PC-3 (cell line): ENCODE data around the gene SNX7. TPM values are rescaled to one million over a fixed set of nuclear protein-coding genes. Genes with fewer than 3 reads are reported as not detected.

ENCODE experiments used
- ATAC-seq: fragments of 200-7000 bp; cut with Tn5 transposase; 2 replicates; pipeline ENCODE4 v1.9.1; 2020; ENCODE audit warnings: mild to moderate bottlenecking, moderate library complexity
- BruUV-seq: library from RNA; stranded (reverse); fragments of 400-500 nt; replicated peaks from 2 replicates; lab custom pipeline; 2021; lab: Mats Ljungman, UMichigan
- CTCF ChIA-PET: fragments of 300-600 bp; sonication (Branson Sonifier 250); formaldehyde crosslinking; loops from one replicate; lab custom pipeline; 2022; ENCODE audit warnings: antibody characterized with exemption; lab: Charles Lee
- POLR2A ChIA-PET: fragments of 300-600 bp; sonication (Branson Sonifier 250); formaldehyde crosslinking; loops from one replicate; lab custom pipeline; 2022; ENCODE audit warnings: antibody characterized with exemption; ENCODE audit not compliant: unreplicated experiment; lab: Charles Lee
- DNase-seq: peaks from one replicate; pipeline ENCODE4 v3.0.0-alpha.2; 2015
- H2AFZ ChIP-seq: fragments of 300-600 bp; sonication (generic); 2 replicates; pipeline ENCODE4 v1.6.0; 2016; ENCODE audit warnings: antibody characterized with exemption, low read length
- H3F3A ChIP-seq: fragments of 300-600 bp; sonication (generic); one replicate; pipeline ENCODE4 v1.6.0; 2017; ENCODE audit warnings: antibody characterized with exemption, low read length, control low read depth, mild to moderate bottlenecking; ENCODE audit not compliant: unreplicated experiment
- H3K27ac ChIP-seq: fragments of 300-600 bp; sonication (generic); 2 replicates; pipeline ENCODE4 v1.5.1; 2016; ENCODE audit warnings: mild to moderate bottlenecking, low read length
- H3K27me3 ChIP-seq: fragments of 300-600 bp; sonication (generic); 2 replicates; pipeline ENCODE4 v1.6.1; 2016; ENCODE audit warnings: low read length, mixed read lengths
- H3K36me3 ChIP-seq: fragments of 300-600 bp; sonication (generic); 2 replicates; pipeline ENCODE4 v1.6.1; 2016; ENCODE audit warnings: low read depth, mixed run types, low read length, mixed read lengths
- H3K4me1 ChIP-seq: fragments of 300-600 bp; sonication (generic); 2 replicates; pipeline ENCODE4 v1.5.1; 2016; ENCODE audit warnings: low read length; ENCODE audit not compliant: insufficient read depth
- H3K4me2 ChIP-seq: fragments of 300-600 bp; sonication (generic); 2 replicates; pipeline ENCODE4 v1.6.0; 2016; ENCODE audit warnings: low read length
- H3K4me3 ChIP-seq: fragments of 300-600 bp; sonication (generic); 2 replicates; pipeline ENCODE4 v1.5.1; 2016; ENCODE audit warnings: mild to moderate bottlenecking, low read length, mixed read lengths
- H3K79me2 ChIP-seq: fragments of 300-600 bp; sonication (generic); 2 replicates; pipeline ENCODE4 v1.6.1; 2017; ENCODE audit warnings: low read length, mixed read lengths
- H3K9ac ChIP-seq: fragments of 300-600 bp; sonication (generic); 2 replicates; pipeline ENCODE4 v1.6.0; 2016; ENCODE audit warnings: mild to moderate bottlenecking, low read length
- H3K9me2 ChIP-seq: fragments of 300-600 bp; sonication (generic); replicated peaks from 2 replicates; pipeline ENCODE4 v1.6.1; 2016; ENCODE audit warnings: mixed run types, low read length, mixed read lengths
- H3K9me3 ChIP-seq: fragments of 300-600 bp; sonication (generic); 2 replicates; pipeline ENCODE4 v1.6.1; 2016; ENCODE audit warnings: low read length, mixed read lengths
- H4K20me1 ChIP-seq: fragments of 300-600 bp; sonication (generic); 2 replicates; pipeline ENCODE4 v1.6.1; 2016; ENCODE audit warnings: low read length, mixed read lengths
- EZH2 ChIP-seq: fragments of 300-600 bp; sonication (generic); IDR thresholded peaks from one replicate; pipeline ENCODE4 v1.6.1; 2017; ENCODE audit warnings: antibody characterized with exemption, mild to moderate bottlenecking, low read length; ENCODE audit not compliant: unreplicated experiment
- EZH2phosphoT487 ChIP-seq: fragments of 300-600 bp; sonication (generic); IDR thresholded peaks from 2 replicates; pipeline ENCODE4 v1.6.1; 2018; ENCODE audit warnings: mild to moderate bottlenecking, antibody characterized with exemption, low read length, borderline replicate concordance
- intact Hi-C: fragments of 100-400 bp; cut with micrococcal nuclease; formaldehyde crosslinking; loops from 2 replicates; pipeline ENCODE4 v1.9.0; 2023
- total RNA-seq: library from RNA; depleted of rRNA; stranded (reverse); fragments of >200 nt; gene quantifications from 2 replicates; pipeline ENCODE4 v1.2.3, GENCODE V29; 2014
- TF ChIP-seq, protein P1 (sequence below): fragments of 300-600 bp; sonication (generic); conservative IDR thresholded peaks from 2 replicates; pipeline ENCODE4 v1.5.1; 2017; ENCODE audit warnings: antibody characterized with exemption, low read depth, mild to moderate bottlenecking, low read length

The SNX7 gene
- total RNA-seq, 1 experiment from 2014 or later = 43.3 TPM

DNA sequence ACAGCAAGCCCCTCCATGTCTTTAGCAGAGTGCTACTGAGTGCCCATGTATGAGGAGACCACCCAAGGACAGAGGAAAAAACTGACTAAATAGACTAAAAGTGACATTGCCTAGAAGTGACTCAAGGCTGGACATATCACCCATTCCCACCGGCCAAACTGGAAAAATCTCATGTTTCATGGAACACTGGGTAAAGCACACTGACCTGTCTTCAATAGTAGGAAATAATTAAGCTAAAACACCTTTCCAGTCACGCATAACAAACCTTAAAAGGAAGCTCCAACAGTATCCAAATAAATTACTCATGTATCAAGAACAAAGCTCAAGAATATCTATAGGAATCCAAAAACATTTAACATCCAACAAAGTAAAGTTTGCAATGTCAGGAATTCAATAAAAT is 120.4 kb downstream of the SNX7 start:
- Histone ChIP-seq H3K4me1 (no peaks in the 10 kb centered on the region), H3F3A (no peaks in the 10 kb centered on the region), H3K4me3 (no peak overlapping the region), H3K79me2 (no peaks in the 10 kb centered on the region), H2AFZ (no peak overlapping the region), H3K4me2 (no peak overlapping the region), H4K20me1 (no peaks in the 10 kb centered on the region), H3K27ac (no peak overlapping the region), H3K9me3 (no peaks in the 10 kb centered on the region), H3K9ac (no peak overlapping the region), H3K9me2 (no peaks in the 10 kb centered on the region), H3K27me3 (no peaks in the 10 kb centered on the region), H3K36me3 (no peaks in the 10 kb centered on the region)
- DNase-seq (no peak), ATAC-seq (peak; percentile 11; the same call in 1 of the 2 replicates)
- ChIA-PET CTCF (no interaction called here), POLR2A (interaction anchor here (0.5 kb wide), 1 partner anchor 41 kb away, joined by 3 read pairs; no protein-coding TSS in a partner anchor)
- TF ChIP-seq EZH2 = no peak
- TF ChIP-seq, protein P1, sequence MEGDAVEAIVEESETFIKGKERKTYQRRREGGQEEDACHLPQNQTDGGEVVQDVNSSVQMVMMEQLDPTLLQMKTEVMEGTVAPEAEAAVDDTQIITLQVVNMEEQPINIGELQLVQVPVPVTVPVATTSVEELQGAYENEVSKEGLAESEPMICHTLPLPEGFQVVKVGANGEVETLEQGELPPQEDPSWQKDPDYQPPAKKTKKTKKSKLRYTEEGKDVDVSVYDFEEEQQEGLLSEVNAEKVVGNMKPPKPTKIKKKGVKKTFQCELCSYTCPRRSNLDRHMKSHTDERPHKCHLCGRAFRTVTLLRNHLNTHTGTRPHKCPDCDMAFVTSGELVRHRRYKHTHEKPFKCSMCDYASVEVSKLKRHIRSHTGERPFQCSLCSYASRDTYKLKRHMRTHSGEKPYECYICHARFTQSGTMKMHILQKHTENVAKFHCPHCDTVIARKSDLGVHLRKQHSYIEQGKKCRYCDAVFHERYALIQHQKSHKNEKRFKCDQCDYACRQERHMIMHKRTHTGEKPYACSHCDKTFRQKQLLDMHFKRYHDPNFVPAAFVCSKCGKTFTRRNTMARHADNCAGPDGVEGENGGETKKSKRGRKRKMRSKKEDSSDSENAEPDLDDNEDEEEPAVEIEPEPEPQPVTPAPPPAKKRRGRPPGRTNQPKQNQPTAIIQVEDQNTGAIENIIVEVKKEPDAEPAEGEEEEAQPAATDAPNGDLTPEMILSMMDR = no peak
- no peak for TF ChIP-seq EZH2phosphoT487
- BruUV-seq = no TSS peak
- intact Hi-C loops = no loop called here

DNA sequence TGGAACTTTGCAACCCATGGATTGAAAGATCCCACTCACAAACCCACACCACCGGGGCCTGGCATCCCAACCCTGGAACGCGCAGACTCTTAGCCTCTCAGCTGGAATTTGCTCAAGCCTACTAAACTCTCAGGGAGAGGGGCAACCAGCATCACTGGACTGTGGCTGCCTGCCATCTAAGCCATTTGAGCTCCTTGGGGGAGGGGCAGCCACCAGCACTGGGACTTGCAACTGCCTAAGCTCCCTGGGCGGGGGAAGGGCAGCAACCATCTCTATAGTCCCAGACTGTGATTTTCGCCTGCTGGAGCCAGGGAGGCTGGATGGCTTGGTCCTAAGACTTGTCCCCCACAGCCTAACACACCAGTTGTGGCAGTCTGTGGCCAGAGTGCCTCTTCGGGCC is 122.3 kb downstream of the SNX7 start:
- TF ChIP-seq, protein P1 = no peak
- TF ChIP-seq EZH2phosphoT487 (no peak), EZH2 (no peak)
- no peak for DNase-seq

DNA sequence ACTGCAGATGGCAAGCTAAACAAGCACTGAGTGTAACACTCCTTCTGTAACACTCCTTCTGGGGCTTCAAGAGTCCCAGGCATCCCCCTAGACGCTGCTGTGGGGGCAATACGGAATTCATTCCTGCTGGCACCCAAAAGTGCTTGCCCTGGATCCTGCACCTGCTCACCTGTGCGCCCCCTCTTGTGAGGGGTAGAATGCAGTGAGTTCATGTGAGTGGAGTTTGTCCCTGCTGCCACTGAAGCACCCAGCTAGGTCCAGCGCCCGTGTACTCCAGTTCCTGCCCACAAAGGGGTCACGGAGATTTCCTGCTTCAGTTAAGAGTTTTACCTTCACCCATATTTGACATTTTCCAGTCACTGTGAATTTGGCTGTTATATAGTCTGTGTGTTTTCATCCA is 130.0 kb downstream of the SNX7 start:
- TF ChIP-seq, protein P1 = no peak
- no peak for TF ChIP-seq EZH2phosphoT487
- no peak for TF ChIP-seq EZH2
- no peaks in the 10 kb centered on the region for H3K36me3 ChIP-seq
- no peak overlapping the region for H3K4me3 ChIP-seq
- ATAC-seq (no peak), DNase-seq (no peak)
- POLR2A ChIA-PET = no interaction called here
- H3K79me2 ChIP-seq = no peaks in the 10 kb centered on the region
- no peaks in the 10 kb centered on the region for H4K20me1 ChIP-seq
- CTCF ChIA-PET = no interaction called here
- H3K27me3 ChIP-seq = no peaks in the 10 kb centered on the region
- no peaks in the 10 kb centered on the region for H3K9me3 ChIP-seq
- no peaks in the 10 kb centered on the region for H3F3A ChIP-seq
- peaks cover 28% of the 10 kb centered on the region for H3K4me1 ChIP-seq
- no peak overlapping the region for H3K9ac ChIP-seq
- H2AFZ ChIP-seq = no peak overlapping the region; the same call in 1 of the 2 replicates
- no peak overlapping the region for H3K4me2 ChIP-seq
- intact Hi-C loops = loop anchor here (10.0 kb wide), 1 partner anchor 203 kb away; no protein-coding TSS in a partner anchor
- no peaks in the 10 kb centered on the region for H3K9me2 ChIP-seq
- BruUV-seq = no TSS peak
- H3K27ac ChIP-seq = no peak overlapping the region

More for the DNA sequence above, 122.3 kb downstream of the SNX7 start:
- Histone ChIP-seq H3F3A (no peaks in the 10 kb centered on the region), H3K4me2 (no peak overlapping the region), H3K36me3 (no peaks in the 10 kb centered on the region), H4K20me1 (no peaks in the 10 kb centered on the region), H3K4me1 (no peaks in the 10 kb centered on the region), H3K9ac (no peak overlapping the region), H3K27me3 (no peaks in the 10 kb centered on the region), H3K4me3 (no peak overlapping the region), H3K9me2 (no peaks in the 10 kb centered on the region), H3K27ac (no peak overlapping the region), H2AFZ (no peak overlapping the region), H3K79me2 (no peaks in the 10 kb centered on the region), H3K9me3 (no peaks in the 10 kb centered on the region)
- intact Hi-C loops = no loop called here
- ChIA-PET POLR2A (no interaction called here), CTCF (no interaction called here)
- BruUV-seq = no TSS peak
- ATAC-seq = no peak
